GM23338 (cell line): ENCODE measurements around the gene MARCHF10. TPM values are rescaled to one million over a fixed set of nuclear protein-coding genes. Genes with fewer than 3 reads are reported as not detected.

Experiments used
- ATAC-seq: fragments of 200-7000 bp; cut with Tn5 transposase; 3 replicates; pipeline ENCODE4 v1.9.1; 2020
- DNase-seq: peaks from one replicate; pipeline ENCODE4 v3.0.0-alpha.2; 2015; ENCODE audit warnings: low spot score
- H2AFZ ChIP-seq: fragments of 200-600 bp; sonication (generic); 2 replicates; pipeline ENCODE4 v1.8.0; 2016; ENCODE audit warnings: antibody characterized with exemption, mild to moderate bottlenecking, moderate library complexity
- H3F3A ChIP-seq: fragments of 200-600 bp; sonication (generic); replicated peaks from 2 replicates; pipeline ENCODE4 v1.8.0; 2017; ENCODE audit warnings: antibody characterized with exemption, mixed run types, low read depth
- H3K27ac ChIP-seq: fragments of 200-600 bp; sonication (generic); 2 replicates; pipeline ENCODE4 v1.6.1; 2016; ENCODE audit warnings: low read depth
- H3K27me3 ChIP-seq: fragments of 200-600 bp; sonication (generic); 2 replicates; pipeline ENCODE4 v1.8.0; 2016; ENCODE audit warnings: mild to moderate bottlenecking, mixed run types, moderate library complexity; ENCODE audit not compliant: insufficient read depth
- H3K36me3 ChIP-seq: fragments of 200-600 bp; sonication (generic); 2 replicates; pipeline ENCODE4 v1.8.0; 2016; ENCODE audit warnings: mild to moderate bottlenecking; ENCODE audit not compliant: insufficient read depth
- H3K4me1 ChIP-seq: fragments of 200-600 bp; sonication (generic); 2 replicates; pipeline ENCODE4 v1.8.0; 2016; ENCODE audit warnings: mild to moderate bottlenecking, moderate library complexity; ENCODE audit not compliant: insufficient read depth
- H3K4me2 ChIP-seq: fragments of 200-600 bp; sonication (generic); 2 replicates; pipeline ENCODE4 v1.7.1; 2017; ENCODE audit warnings: mixed run types
- H3K4me3 ChIP-seq: fragments of 200-600 bp; sonication (generic); 2 replicates; pipeline ENCODE4 v1.6.1; 2016; ENCODE audit warnings: mixed run types
- H3K79me2 ChIP-seq: fragments of 200-600 bp; sonication (generic); replicated peaks from 2 replicates; pipeline ENCODE4 v1.8.0; 2017; ENCODE audit warnings: mild to moderate bottlenecking; ENCODE audit not compliant: insufficient read depth
- H3K9me2 ChIP-seq: fragments of 200-600 bp; sonication (generic); 2 replicates; pipeline ENCODE4 v1.8.0; 2017; ENCODE audit not compliant: insufficient read depth
- H4K20me1 ChIP-seq: fragments of 200-600 bp; sonication (generic); replicated peaks from 2 replicates; pipeline ENCODE4 v1.8.0; 2017; ENCODE audit warnings: mild to moderate bottlenecking; ENCODE audit not compliant: insufficient read depth
- H3K27ac Mint-ChIP-seq: 2 replicates; pipeline ENCODE4 v1.8.0; 2020; ENCODE audit warnings: inconsistent platforms, mild to moderate bottlenecking, moderate library complexity, mixed read lengths
- H3K27me3 Mint-ChIP-seq: 3 replicates; pipeline ENCODE4 v1.8.0; 2022; ENCODE audit warnings: low read depth, mild to moderate bottlenecking, moderate library complexity, mixed read lengths, inconsistent platforms; ENCODE audit not compliant: insufficient read depth, poor library complexity
- H3K36me3 Mint-ChIP-seq: 3 replicates; pipeline ENCODE4 v1.8.0; 2021; ENCODE audit warnings: low read depth, mild to moderate bottlenecking, inconsistent platforms, moderate library complexity, mixed read lengths
- H3K4me1 Mint-ChIP-seq: 3 replicates; pipeline ENCODE4 v1.8.0; 2020; ENCODE audit warnings: mild to moderate bottlenecking, inconsistent platforms, mixed read lengths
- H3K4me3 Mint-ChIP-seq: 3 replicates; pipeline ENCODE4 v1.8.0; 2021; ENCODE audit warnings: moderate library complexity, mild to moderate bottlenecking, inconsistent platforms, mixed read lengths
- H3K9me3 Mint-ChIP-seq: 3 replicates; pipeline ENCODE4 v1.8.0; 2020; ENCODE audit warnings: moderate library complexity, mild to moderate bottlenecking, inconsistent platforms, mixed read lengths
- CREB1 ChIP-seq: fragments of 250-450 bp; sonication (Bioruptor Pico); IDR thresholded peaks from 2 replicates; pipeline ENCODE4 v1.5.0; 2020; ENCODE audit warnings: low read depth, mild to moderate bottlenecking, moderate library complexity
- EZH2 ChIP-seq: fragments of 200-600 bp; sonication (generic); IDR thresholded peaks from one replicate; pipeline ENCODE4 v1.8.0; 2017; ENCODE audit warnings: antibody characterized with exemption, mild to moderate bottlenecking, low read depth; ENCODE audit not compliant: unreplicated experiment
- EZH2phosphoT487 ChIP-seq: fragments of 200-600 bp; sonication (generic); IDR thresholded peaks from one replicate; pipeline ENCODE4 v1.8.1; 2018; ENCODE audit warnings: antibody characterized with exemption; ENCODE audit not compliant: unreplicated experiment
- JUNB ChIP-seq: IDR thresholded peaks from one replicate; pipeline ENCODE4 v1.6.1; 2016; ENCODE audit warnings: antibody characterized with exemption; ENCODE audit not compliant: unreplicated experiment
- NANOG ChIP-seq: IDR thresholded peaks from 2 replicates; pipeline ENCODE4 v1.6.1; 2016; ENCODE audit warnings: antibody characterized with exemption, borderline replicate concordance
- POLR2AphosphoS5 ChIP-seq: IDR thresholded peaks from 2 replicates; pipeline ENCODE4 v1.6.1; 2016; ENCODE audit warnings: antibody characterized with exemption, low read depth
- STAT1 ChIP-seq: IDR thresholded peaks from one replicate; pipeline ENCODE4 v1.6.1; 2016; ENCODE audit warnings: antibody characterized with exemption; ENCODE audit not compliant: unreplicated experiment
- ZNF114 ChIP-seq: fragments of 250-450 bp; sonication (Bioruptor Pico); IDR thresholded peaks from 2 replicates; pipeline ENCODE4 v1.5.0; 2020; ENCODE audit warnings: mild to moderate bottlenecking, moderate library complexity
- ZNF331 ChIP-seq: fragments of 250-450 bp; sonication (Bioruptor Pico); IDR thresholded peaks from 2 replicates; pipeline ENCODE4 v1.5.0; 2020; ENCODE audit warnings: low read depth, mild to moderate bottlenecking, moderate library complexity
- polyA plus RNA-seq: library from polyadenylated mRNA; unstranded; fragments of >200 nt; fragmentation: Nextera tagmentation; extraction: Ambion mirVana; gene quantifications from 2 replicates; pipeline ENCODE4 v1.2.1, GENCODE V29; 2016
- total RNA-seq: library from RNA; depleted of rRNA; stranded (reverse); fragments of >200 nt; shearing (Covaris generic); gene quantifications from 2 replicates; pipeline ENCODE4 v1.2.3, GENCODE V29; 2014
- TF ChIP-seq, protein P1 (sequence below): fragments of 250-450 bp; sonication (Bioruptor Pico); IDR thresholded peaks from 2 replicates; pipeline ENCODE4 v1.5.0; 2020; ENCODE audit warnings: mild to moderate bottlenecking, moderate library complexity
- TF ChIP-seq, protein P2 (sequence below), 2 experiments: fragments of 200-600 bp in 1 of 2; sonication (generic) in 1 of 2; conservative IDR thresholded peaks; 2 replicates each; pipeline versions ENCODE4 v1.5.1 to v1.6.1; 2016 to 2017; ENCODE audit warnings: antibody characterized with exemption in 2 of 2, low read depth in 2 of 2, mild to moderate bottlenecking in 2 of 2, moderate library complexity in 1 of 2
- TF ChIP-seq, protein P3 (sequence below): IDR thresholded peaks from 2 replicates; pipeline ENCODE4 v1.6.1; 2016; ENCODE audit warnings: antibody characterized with exemption
- TF ChIP-seq, protein P4 (sequence below): IDR thresholded peaks from one replicate; pipeline ENCODE4 v1.6.1; 2018; ENCODE audit warnings: antibody characterized with exemption; ENCODE audit not compliant: unreplicated experiment

The MARCHF10 gene
- total and polyA plus RNA-seq, 2 experiments from 2014 or later = 0.50 TPM; not detected in 1

DNA sequence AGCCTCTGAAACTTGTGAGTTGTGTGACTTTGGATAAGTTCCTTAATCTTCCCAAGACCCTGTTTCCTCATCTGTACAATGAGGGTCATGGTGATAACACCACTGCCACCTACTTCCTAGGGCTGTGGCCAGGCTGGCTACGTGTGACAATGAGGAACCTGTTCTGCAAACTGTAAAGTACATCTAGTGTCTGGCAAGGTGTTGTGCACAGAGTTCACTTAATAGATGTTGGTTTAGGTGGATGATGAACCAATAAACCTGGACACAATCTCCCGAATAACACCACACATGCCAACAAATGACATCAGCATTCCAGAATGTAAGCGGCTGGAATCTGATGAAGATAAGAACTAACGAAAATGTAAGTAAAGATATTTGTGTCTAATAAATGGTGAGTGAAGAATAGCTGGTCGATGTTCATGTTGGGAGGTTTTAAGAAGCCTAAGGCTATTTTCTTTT lies 82.3 kb downstream of the MARCHF10 start:
- no peak overlapping the region for H2AFZ ChIP-seq
- peaks cover 19% of the 10 kb centered on the region for H3K4me1 Mint-ChIP-seq
- DNase-seq = no peak

More for the DNA sequence above, 82.3 kb downstream of the MARCHF10 start:
- Histone ChIP-seq H3K27me3 (no peaks in the 10 kb centered on the region), H3K27ac (no peak overlapping the region), H3K36me3 (no peaks in the 10 kb centered on the region), H4K20me1 (no peaks in the 10 kb centered on the region), H3K79me2 (no peaks in the 10 kb centered on the region), H3K4me2 (no peak overlapping the region), H3K4me1 (peaks cover 7% of the 10 kb centered on the region), H3K9me2 (no peaks in the 10 kb centered on the region), H3K4me3 (no peak overlapping the region), H3F3A (no peaks in the 10 kb centered on the region)
- Mint-ChIP-seq H3K27ac (no peak overlapping the region), H3K36me3 (no peaks in the 10 kb centered on the region; the same call in 2 of the 3 replicates), H3K9me3 (peaks cover 9% of the 10 kb centered on the region), H3K4me3 (no peak overlapping the region), H3K27me3 (peaks cover 6% of the 10 kb centered on the region)
- no peak for TF ChIP-seq ZNF331 (CRISPR knock-in tag)
- TF ChIP-seq JUNB = no peak
- no peak for TF ChIP-seq EZH2
- no peak for TF ChIP-seq STAT1
- TF ChIP-seq, protein P1, sequence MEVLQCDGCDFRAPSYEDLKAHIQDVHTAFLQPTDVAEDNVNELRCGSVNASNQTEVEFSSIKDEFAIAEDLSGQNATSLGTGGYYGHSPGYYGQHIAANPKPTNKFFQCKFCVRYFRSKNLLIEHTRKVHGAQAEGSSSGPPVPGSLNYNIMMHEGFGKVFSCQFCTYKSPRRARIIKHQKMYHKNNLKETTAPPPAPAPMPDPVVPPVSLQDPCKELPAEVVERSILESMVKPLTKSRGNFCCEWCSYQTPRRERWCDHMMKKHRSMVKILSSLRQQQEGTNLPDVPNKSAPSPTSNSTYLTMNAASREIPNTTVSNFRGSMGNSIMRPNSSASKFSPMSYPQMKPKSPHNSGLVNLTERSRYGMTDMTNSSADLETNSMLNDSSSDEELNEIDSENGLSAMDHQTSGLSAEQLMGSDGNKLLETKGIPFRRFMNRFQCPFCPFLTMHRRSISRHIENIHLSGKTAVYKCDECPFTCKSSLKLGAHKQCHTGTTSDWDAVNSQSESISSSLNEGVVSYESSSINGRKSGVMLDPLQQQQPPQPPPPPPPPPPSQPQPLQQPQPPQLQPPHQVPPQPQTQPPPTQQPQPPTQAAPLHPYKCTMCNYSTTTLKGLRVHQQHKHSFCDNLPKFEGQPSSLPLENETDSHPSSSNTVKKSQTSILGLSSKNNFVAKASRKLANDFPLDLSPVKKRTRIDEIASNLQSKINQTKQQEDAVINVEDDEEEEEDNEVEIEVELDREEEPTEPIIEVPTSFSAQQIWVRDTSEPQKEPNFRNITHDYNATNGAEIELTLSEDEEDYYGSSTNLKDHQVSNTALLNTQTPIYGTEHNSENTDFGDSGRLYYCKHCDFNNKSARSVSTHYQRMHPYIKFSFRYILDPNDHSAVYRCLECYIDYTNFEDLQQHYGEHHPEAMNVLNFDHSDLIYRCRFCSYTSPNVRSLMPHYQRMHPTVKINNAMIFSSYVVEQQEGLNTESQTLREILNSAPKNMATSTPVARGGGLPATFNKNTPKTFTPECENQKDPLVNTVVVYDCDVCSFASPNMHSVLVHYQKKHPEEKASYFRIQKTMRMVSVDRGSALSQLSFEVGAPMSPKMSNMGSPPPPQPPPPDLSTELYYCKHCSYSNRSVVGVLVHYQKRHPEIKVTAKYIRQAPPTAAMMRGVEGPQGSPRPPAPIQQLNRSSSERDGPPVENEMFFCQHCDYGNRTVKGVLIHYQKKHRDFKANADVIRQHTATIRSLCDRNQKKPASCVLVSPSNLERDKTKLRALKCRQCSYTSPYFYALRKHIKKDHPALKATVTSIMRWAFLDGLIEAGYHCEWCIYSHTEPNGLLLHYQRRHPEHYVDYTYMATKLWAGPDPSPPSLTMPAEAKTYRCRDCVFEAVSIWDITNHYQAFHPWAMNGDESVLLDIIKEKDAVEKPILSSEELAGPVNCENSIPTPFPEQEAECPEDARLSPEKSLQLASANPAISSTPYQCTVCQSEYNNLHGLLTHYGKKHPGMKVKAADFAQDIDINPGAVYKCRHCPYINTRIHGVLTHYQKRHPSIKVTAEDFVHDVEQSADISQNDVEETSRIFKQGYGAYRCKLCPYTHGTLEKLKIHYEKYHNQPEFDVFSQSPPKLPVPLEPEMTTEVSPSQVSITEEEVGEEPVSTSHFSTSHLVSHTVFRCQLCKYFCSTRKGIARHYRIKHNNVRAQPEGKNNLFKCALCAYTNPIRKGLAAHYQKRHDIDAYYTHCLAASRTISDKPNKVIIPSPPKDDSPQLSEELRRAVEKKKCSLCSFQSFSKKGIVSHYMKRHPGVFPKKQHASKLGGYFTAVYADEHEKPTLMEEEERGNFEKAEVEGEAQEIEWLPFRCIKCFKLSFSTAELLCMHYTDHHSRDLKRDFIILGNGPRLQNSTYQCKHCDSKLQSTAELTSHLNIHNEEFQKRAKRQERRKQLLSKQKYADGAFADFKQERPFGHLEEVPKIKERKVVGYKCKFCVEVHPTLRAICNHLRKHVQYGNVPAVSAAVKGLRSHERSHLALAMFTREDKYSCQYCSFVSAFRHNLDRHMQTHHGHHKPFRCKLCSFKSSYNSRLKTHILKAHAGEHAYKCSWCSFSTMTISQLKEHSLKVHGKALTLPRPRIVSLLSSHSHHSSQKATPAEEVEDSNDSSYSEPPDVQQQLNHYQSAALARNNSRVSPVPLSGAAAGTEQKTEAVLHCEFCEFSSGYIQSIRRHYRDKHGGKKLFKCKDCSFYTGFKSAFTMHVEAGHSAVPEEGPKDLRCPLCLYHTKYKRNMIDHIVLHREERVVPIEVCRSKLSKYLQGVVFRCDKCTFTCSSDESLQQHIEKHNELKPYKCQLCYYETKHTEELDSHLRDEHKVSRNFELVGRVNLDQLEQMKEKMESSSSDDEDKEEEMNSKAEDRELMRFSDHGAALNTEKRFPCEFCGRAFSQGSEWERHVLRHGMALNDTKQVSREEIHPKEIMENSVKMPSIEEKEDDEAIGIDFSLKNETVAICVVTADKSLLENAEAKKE = no peak
- no peak for TF ChIP-seq CREB1 (CRISPR knock-in tag)
- TF ChIP-seq EZH2phosphoT487 = no peak
- TF ChIP-seq POLR2AphosphoS5 = no peak
- TF ChIP-seq, protein P2, sequence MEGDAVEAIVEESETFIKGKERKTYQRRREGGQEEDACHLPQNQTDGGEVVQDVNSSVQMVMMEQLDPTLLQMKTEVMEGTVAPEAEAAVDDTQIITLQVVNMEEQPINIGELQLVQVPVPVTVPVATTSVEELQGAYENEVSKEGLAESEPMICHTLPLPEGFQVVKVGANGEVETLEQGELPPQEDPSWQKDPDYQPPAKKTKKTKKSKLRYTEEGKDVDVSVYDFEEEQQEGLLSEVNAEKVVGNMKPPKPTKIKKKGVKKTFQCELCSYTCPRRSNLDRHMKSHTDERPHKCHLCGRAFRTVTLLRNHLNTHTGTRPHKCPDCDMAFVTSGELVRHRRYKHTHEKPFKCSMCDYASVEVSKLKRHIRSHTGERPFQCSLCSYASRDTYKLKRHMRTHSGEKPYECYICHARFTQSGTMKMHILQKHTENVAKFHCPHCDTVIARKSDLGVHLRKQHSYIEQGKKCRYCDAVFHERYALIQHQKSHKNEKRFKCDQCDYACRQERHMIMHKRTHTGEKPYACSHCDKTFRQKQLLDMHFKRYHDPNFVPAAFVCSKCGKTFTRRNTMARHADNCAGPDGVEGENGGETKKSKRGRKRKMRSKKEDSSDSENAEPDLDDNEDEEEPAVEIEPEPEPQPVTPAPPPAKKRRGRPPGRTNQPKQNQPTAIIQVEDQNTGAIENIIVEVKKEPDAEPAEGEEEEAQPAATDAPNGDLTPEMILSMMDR (conservative IDR thresholded peaks at IDR 0.05; ENCODE audit: low read depth in 2 of 2) = no peak
- no peak for TF ChIP-seq ZNF114 (CRISPR knock-in tag)
- TF ChIP-seq, protein P3, sequence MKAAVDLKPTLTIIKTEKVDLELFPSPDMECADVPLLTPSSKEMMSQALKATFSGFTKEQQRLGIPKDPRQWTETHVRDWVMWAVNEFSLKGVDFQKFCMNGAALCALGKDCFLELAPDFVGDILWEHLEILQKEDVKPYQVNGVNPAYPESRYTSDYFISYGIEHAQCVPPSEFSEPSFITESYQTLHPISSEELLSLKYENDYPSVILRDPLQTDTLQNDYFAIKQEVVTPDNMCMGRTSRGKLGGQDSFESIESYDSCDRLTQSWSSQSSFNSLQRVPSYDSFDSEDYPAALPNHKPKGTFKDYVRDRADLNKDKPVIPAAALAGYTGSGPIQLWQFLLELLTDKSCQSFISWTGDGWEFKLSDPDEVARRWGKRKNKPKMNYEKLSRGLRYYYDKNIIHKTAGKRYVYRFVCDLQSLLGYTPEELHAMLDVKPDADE = no peak
- TF ChIP-seq NANOG = no peak
- TF ChIP-seq, protein P4, sequence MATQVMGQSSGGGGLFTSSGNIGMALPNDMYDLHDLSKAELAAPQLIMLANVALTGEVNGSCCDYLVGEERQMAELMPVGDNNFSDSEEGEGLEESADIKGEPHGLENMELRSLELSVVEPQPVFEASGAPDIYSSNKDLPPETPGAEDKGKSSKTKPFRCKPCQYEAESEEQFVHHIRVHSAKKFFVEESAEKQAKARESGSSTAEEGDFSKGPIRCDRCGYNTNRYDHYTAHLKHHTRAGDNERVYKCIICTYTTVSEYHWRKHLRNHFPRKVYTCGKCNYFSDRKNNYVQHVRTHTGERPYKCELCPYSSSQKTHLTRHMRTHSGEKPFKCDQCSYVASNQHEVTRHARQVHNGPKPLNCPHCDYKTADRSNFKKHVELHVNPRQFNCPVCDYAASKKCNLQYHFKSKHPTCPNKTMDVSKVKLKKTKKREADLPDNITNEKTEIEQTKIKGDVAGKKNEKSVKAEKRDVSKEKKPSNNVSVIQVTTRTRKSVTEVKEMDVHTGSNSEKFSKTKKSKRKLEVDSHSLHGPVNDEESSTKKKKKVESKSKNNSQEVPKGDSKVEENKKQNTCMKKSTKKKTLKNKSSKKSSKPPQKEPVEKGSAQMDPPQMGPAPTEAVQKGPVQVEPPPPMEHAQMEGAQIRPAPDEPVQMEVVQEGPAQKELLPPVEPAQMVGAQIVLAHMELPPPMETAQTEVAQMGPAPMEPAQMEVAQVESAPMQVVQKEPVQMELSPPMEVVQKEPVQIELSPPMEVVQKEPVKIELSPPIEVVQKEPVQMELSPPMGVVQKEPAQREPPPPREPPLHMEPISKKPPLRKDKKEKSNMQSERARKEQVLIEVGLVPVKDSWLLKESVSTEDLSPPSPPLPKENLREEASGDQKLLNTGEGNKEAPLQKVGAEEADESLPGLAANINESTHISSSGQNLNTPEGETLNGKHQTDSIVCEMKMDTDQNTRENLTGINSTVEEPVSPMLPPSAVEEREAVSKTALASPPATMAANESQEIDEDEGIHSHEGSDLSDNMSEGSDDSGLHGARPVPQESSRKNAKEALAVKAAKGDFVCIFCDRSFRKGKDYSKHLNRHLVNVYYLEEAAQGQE = no peak
- no peak for ATAC-seq
